Astrocyte (in vitro differentiated cells and primary cell): ENCODE data around the gene SAE1. TPM values are rescaled to one million over a fixed set of nuclear protein-coding genes. Genes with fewer than 3 reads are reported as not detected.

Experiments
- DNase-seq: peaks from one replicate; pipeline ENCODE4 v3.0.0-alpha.2; 2010; ENCODE audit warnings: low read depth
- FAIRE-seq: peaks from 2 replicates; lab custom pipeline; 2011; peaks lifted over from hg19 to GRCh38; lab: Jason Lieb, UNC
- H2AFZ ChIP-seq: 2 replicates; pipeline ENCODE4 v1.6.0; 2012; ENCODE audit warnings: low read depth, low read length, inconsistent platforms
- H3K27ac ChIP-seq: 2 replicates; pipeline ENCODE4 v1.5.1; 2011; ENCODE audit warnings: low read depth, low read length, inconsistent platforms
- H3K27me3 ChIP-seq: 2 replicates; pipeline ENCODE4 v1.6.0; 2011; ENCODE audit warnings: low read length, inconsistent platforms; ENCODE audit not compliant: insufficient read depth
- H3K36me3 ChIP-seq: 2 replicates; pipeline ENCODE4 v1.5.1; 2011; ENCODE audit warnings: low read length, inconsistent platforms; ENCODE audit not compliant: insufficient read depth
- H3K4me1 ChIP-seq: 2 replicates; pipeline ENCODE4 v1.5.1; 2011; ENCODE audit warnings: low read length, inconsistent platforms; ENCODE audit not compliant: insufficient read depth
- H3K4me2 ChIP-seq: 2 replicates; pipeline ENCODE4 v1.6.0; 2012; ENCODE audit warnings: low read length, inconsistent platforms
- H3K4me3 ChIP-seq: 2 replicates; pipeline ENCODE4 v1.5.1; 2011; ENCODE audit warnings: low read depth, mild to moderate bottlenecking, low read length, inconsistent platforms; ENCODE audit not compliant: insufficient read depth
- H3K79me2 ChIP-seq: 2 replicates; pipeline ENCODE4 v1.6.0; 2012; ENCODE audit warnings: mild to moderate bottlenecking, low read length, inconsistent platforms; ENCODE audit not compliant: insufficient read depth
- H3K9ac ChIP-seq: 2 replicates; pipeline ENCODE4 v1.6.0; 2012; ENCODE audit warnings: mild to moderate bottlenecking, low read length, inconsistent platforms
- H3K9me3 ChIP-seq: 2 replicates; pipeline ENCODE4 v1.5.1; 2012; ENCODE audit warnings: low read depth, mild to moderate bottlenecking, low read length, inconsistent platforms; ENCODE audit not compliant: insufficient read depth
- H4K20me1 ChIP-seq: 2 replicates; pipeline ENCODE4 v1.6.0; 2012; ENCODE audit warnings: low read length, inconsistent platforms; ENCODE audit not compliant: insufficient read depth
- H3K27ac Mint-ChIP-seq: one replicate; pipeline ENCODE4 v1.8.0; 2021; ENCODE audit warnings: mild to moderate bottlenecking, mixed read lengths; ENCODE audit not compliant: unreplicated experiment
- H3K27me3 Mint-ChIP-seq: one replicate; pipeline ENCODE4 v1.8.0; 2021; ENCODE audit warnings: low read depth, mixed read lengths; ENCODE audit not compliant: unreplicated experiment
- H3K36me3 Mint-ChIP-seq: one replicate; pipeline ENCODE4 v1.8.0; 2021; ENCODE audit warnings: low read depth, mixed read lengths; ENCODE audit not compliant: unreplicated experiment
- H3K4me1 Mint-ChIP-seq: one replicate; pipeline ENCODE4 v1.8.0; 2021; ENCODE audit warnings: low read depth, mixed read lengths; ENCODE audit not compliant: unreplicated experiment
- H3K4me3 Mint-ChIP-seq: one replicate; pipeline ENCODE4 v1.8.0; 2021; ENCODE audit warnings: mild to moderate bottlenecking, moderate library complexity, mixed read lengths; ENCODE audit not compliant: unreplicated experiment
- H3K9me3 Mint-ChIP-seq: one replicate; pipeline ENCODE4 v1.8.0; 2021; ENCODE audit warnings: mild to moderate bottlenecking, mixed read lengths; ENCODE audit not compliant: unreplicated experiment
- CTCF ChIP-seq: IDR thresholded peaks from 2 replicates; pipeline ENCODE4 v1.5.1; 2011; ENCODE audit warnings: low read depth, mild to moderate bottlenecking, inconsistent platforms, low read length, moderate library complexity; ENCODE audit not compliant: insufficient read depth
- EZH2 ChIP-seq: IDR thresholded peaks from 2 replicates; pipeline ENCODE4 v1.6.1; 2012; ENCODE audit warnings: mild to moderate bottlenecking, low read length, inconsistent platforms; ENCODE audit not compliant: insufficient read depth
- total RNA-seq: library from RNA; stranded (reverse); gene quantifications from 2 replicates; pipeline ENCODE4 v1.2.1, GENCODE V29; 2021

The SAE1 gene
- total RNA-seq, 1 donor from 2014 or later, result 133 TPM

GRCh38 chr19:47153266-47153665 is 22.6 kb downstream of the SAE1 start:
- H3K4me1 Mint-ChIP-seq, result peaks cover 18% of the 10 kb centered on the region
- DNase-seq, result no peak
- Histone ChIP-seq H3K27me3 (no peaks in the 10 kb centered on the region), H3K4me2 (no peak overlapping the region), H4K20me1 (peaks cover 68% of the 10 kb centered on the region), H3K36me3 (peaks cover 39% of the 10 kb centered on the region), H3K4me1 (peaks cover 19% of the 10 kb centered on the region), H3K79me2 (peaks cover 51% of the 10 kb centered on the region), H3K9me3 (no peaks in the 10 kb centered on the region), H3K9ac (no peak overlapping the region), H3K27ac (no peak overlapping the region), H2AFZ (no peak overlapping the region), H3K4me3 (no peak overlapping the region)
- no peak overlapping the region for H3K27ac Mint-ChIP-seq
- TF ChIP-seq EZH2 (no peak), CTCF (no peak)
- peaks cover 18% of the 10 kb centered on the region for H3K36me3 Mint-ChIP-seq
- H3K4me3 Mint-ChIP-seq, result no peak overlapping the region
- H3K9me3 Mint-ChIP-seq, result no peaks in the 10 kb centered on the region
- no peak for FAIRE-seq
- H3K27me3 Mint-ChIP-seq, result no peaks in the 10 kb centered on the region

GRCh38 chr19:47155148-47155547 is 24.5 kb downstream of the SAE1 start:
- Mint-ChIP-seq H3K9me3 (no peaks in the 10 kb centered on the region), H3K36me3 (peaks cover 21% of the 10 kb centered on the region)

More at GRCh38 chr19:47155148-47155547, 24.5 kb downstream of the SAE1 start:
- H3K4me1 Mint-ChIP-seq, result peaks cover 29% of the 10 kb centered on the region
- Histone ChIP-seq H3K9me3 (no peaks in the 10 kb centered on the region), H4K20me1 (peaks cover 61% of the 10 kb centered on the region), H3K79me2 (peaks cover 37% of the 10 kb centered on the region), H3K36me3 (peaks cover 43% of the 10 kb centered on the region), H3K9ac (no peak overlapping the region), H3K4me1 (peaks cover 32% of the 10 kb centered on the region), H3K4me2 (no peak overlapping the region), H3K27ac (no peak overlapping the region), H2AFZ (no peak overlapping the region), H3K4me3 (no peak overlapping the region), H3K27me3 (no peaks in the 10 kb centered on the region)
- H3K27ac Mint-ChIP-seq, result no peak overlapping the region
- FAIRE-seq (no peak), DNase-seq (no peak)
- H3K27me3 Mint-ChIP-seq, result no peaks in the 10 kb centered on the region
- no peak for TF ChIP-seq CTCF
- no peak overlapping the region for H3K4me3 Mint-ChIP-seq
